Dermis microvascular lymphatic vessel endothelial cell (primary cell): Measurements from ENCODE around the gene CAAP1. TPM values are rescaled to one million over a fixed set of nuclear protein-coding genes. Genes with fewer than 3 reads are reported as not detected.
"Not testable (repeated sequence)": the region's sequence is repeated elsewhere in the genome, so short reads cannot be mapped to it uniquely, and the experiment has no call there.

Experiments used
- DNase-seq, 2 donors: peaks; one replicate each; pipeline versions ENCODE4 v3.0.0 to v3.0.0-alpha.2; 2010; ENCODE audit warnings: low read depth in 2 of 2
- total RNA-seq: library from RNA; depleted of rRNA; stranded (reverse); fragments of >200 nt; gene quantifications from 2 replicates; pipeline ENCODE4 v1.2.1, GENCODE V29; 2014

The CAAP1 gene
- total RNA-seq, 1 donor from 2014 or later: 10.9 TPM

- peak; percentile 13 to 15 for DNase-seq
Measured at GRCh38 chr9:26833792-26834191, 58.8 kb downstream of the CAAP1 start.

GRCh38 chr9:26828391-26828955 is 64.1 kb downstream of the CAAP1 start:
- not testable (repeated sequence) for DNase-seq

GRCh38 chr9:26814799-26815198 is 77.8 kb downstream of the CAAP1 start:
- no peak for DNase-seq

GRCh38 chr9:26813247-26813646 is 79.4 kb downstream of the CAAP1 start:
- DNase-seq: no peak

- no peak for DNase-seq
Measured at GRCh38 chr9:26812217-26812616, 80.4 kb downstream of the CAAP1 start.

GRCh38 chr9:26811106-26811505 is 81.5 kb downstream of the CAAP1 start:
- no peak for DNase-seq

GRCh38 chr9:26809795-26810194 is 82.8 kb downstream of the CAAP1 start:
- DNase-seq: peak in 1 of 2 donors; percentile 6

GRCh38 chr9:26807161-26807560 is 85.4 kb downstream of the CAAP1 start:
- no peak for DNase-seq

- DNase-seq: no peak
Measured at GRCh38 chr9:26802921-26803320, 89.7 kb downstream of the CAAP1 start.

- no peak for DNase-seq
Measured at GRCh38 chr9:26801772-26802171, 90.8 kb downstream of the CAAP1 start.

GRCh38 chr9:26800322-26800721 is 92.3 kb downstream of the CAAP1 start:
- no peak for DNase-seq

- DNase-seq: no peak
Measured at GRCh38 chr9:26791274-26791673, 101.3 kb downstream of the CAAP1 start.

Other genes with a start within 250 kb of the CAAP1 start
- gene PLAA, start 54.4 kb upstream of the CAAP1 start, total RNA-seq: 36.0 and 38.6 TPM in 2 replicates
- 4.3 and 5.4 TPM in 2 replicates for gene IFT74, start 63.6 kb upstream of the CAAP1 start, total RNA-seq
- gene LRRC19, start 112.9 kb upstream of the CAAP1 start, total RNA-seq: not detected in 2 replicates
- 147 and 167 TPM in 2 replicates for gene TEK, start 216.4 kb upstream of the CAAP1 start, total RNA-seq